HepG2 (cell line): ENCODE measurements around the gene BCAS4. TPM values are rescaled to one million over a fixed set of nuclear protein-coding genes. Genes with fewer than 3 reads are reported as not detected.

Source experiments
- EZH2 ChIP-seq: conservative IDR thresholded peaks from 2 replicates; pipeline ENCODE4 v1.6.1; 2012; ENCODE audit warnings: mild to moderate bottlenecking, low read depth, low read length, moderate library complexity
- FOXK2 ChIP-seq: fragments of 450-650 bp; IDR thresholded peaks from 2 replicates; pipeline ENCODE4 v1.6.1; 2016
- SRSF1 ChIP-seq: fragments of 200-400 bp; formaldehyde crosslinking; optimal IDR thresholded peaks from 2 replicates; pipeline ENCODE3; 2017; ENCODE audit warnings: mild to moderate bottlenecking, low read depth, low read length, moderate library complexity
- ZNF124 ChIP-seq: sonication (generic); formaldehyde crosslinking; IDR thresholded peaks from 2 replicates; pipeline ENCODE4 v1.4.0; 2020; ENCODE audit warnings: missing genetic modification reagents
- ZNF317 ChIP-seq: sonication (generic); formaldehyde crosslinking; IDR thresholded peaks from 2 replicates; pipeline ENCODE4 v1.5.0; 2020; ENCODE audit warnings: mild to moderate bottlenecking, missing genetic modification reagents
- ZNF337 ChIP-seq: sonication (generic); formaldehyde crosslinking; IDR thresholded peaks from 2 replicates; pipeline ENCODE4 v1.5.1; 2020; ENCODE audit warnings: missing genetic modification reagents, low read depth, mild to moderate bottlenecking, borderline replicate concordance
- ZNF451 ChIP-seq: sonication (generic); formaldehyde crosslinking; IDR thresholded peaks from 2 replicates; pipeline ENCODE4 v1.5.0; 2020; ENCODE audit warnings: mild to moderate bottlenecking, missing genetic modification reagents
- ZNF562 ChIP-seq: sonication (generic); formaldehyde crosslinking; IDR thresholded peaks from 2 replicates; pipeline ENCODE4 v1.8.0; 2022; ENCODE audit warnings: missing genetic modification reagents, borderline replicate concordance
- ZNF879 ChIP-seq: sonication (generic); formaldehyde crosslinking; IDR thresholded peaks from 2 replicates; pipeline ENCODE4 v1.8.1; 2023; ENCODE audit warnings: missing genetic modification reagents
- polyA plus RNA-seq, 8 experiments: library from polyadenylated mRNA; depleted of rRNA in 3 of 8; stranded (reverse) in 7 of 8; unstranded in 1 of 8; fragments of >200 nt; fragmentation: Illumina TruSeq in 4 of 8; extraction: Trizol in 4 of 8; gene quantifications; 2 replicates each; pipeline versions ENCODE4 v1.2.1 to v1.2.3, GENCODE V29; 2011 to 2016; ENCODE audit warnings: low read depth in 4 of 8, missing spikeins in 1 of 8, mixed read lengths in 1 of 8; ENCODE audit not compliant: insufficient read depth in 1 of 8
- total RNA-seq, 5 experiments: library from RNA; depleted of rRNA; stranded (reverse); fragments of >200 nt; fragmentation: Illumina TruSeq; extraction: Trizol; gene quantifications; 2 replicates each; pipeline ENCODE4 v1.2.3, GENCODE V29; 2016; ENCODE audit warnings: low read depth in 1 of 5
- TF ChIP-seq, protein P1 (sequence below): sonication (generic); formaldehyde crosslinking; IDR thresholded peaks from 2 replicates; pipeline ENCODE4 v1.8.0; 2022; ENCODE audit warnings: low read depth, missing genetic modification reagents
- TF ChIP-seq, protein P2 (sequence below): sonication (generic); formaldehyde crosslinking; IDR thresholded peaks from 2 replicates; pipeline ENCODE4 v1.8.1; 2023; ENCODE audit warnings: missing genetic modification reagents, inconsistent platforms, borderline replicate concordance
- TF ChIP-seq, protein P3 (sequence below): IDR thresholded peaks from 2 replicates; pipeline ENCODE4 v1.6.1; 2016; ENCODE audit warnings: low read depth, control low read depth
- TF ChIP-seq, protein P4 (sequence below): sonication (generic); formaldehyde crosslinking; IDR thresholded peaks from 2 replicates; pipeline ENCODE4 v1.4.0; 2020; ENCODE audit warnings: mild to moderate bottlenecking, missing genetic modification reagents
- TF ChIP-seq, protein P5 (sequence below), 2 experiments: IDR thresholded peaks; 2 replicates each; pipeline ENCODE4 v1.6.1; 2011 to 2012; ENCODE audit warnings: low read length in 2 of 2, borderline replicate concordance in 1 of 2, low read depth in 1 of 2, mild to moderate bottlenecking in 1 of 2, moderate library complexity in 1 of 2
- TF ChIP-seq, protein P6 (sequence below): sonication (generic); formaldehyde crosslinking; IDR thresholded peaks from 2 replicates; pipeline ENCODE4 v1.8.0; 2022; ENCODE audit warnings: missing genetic modification reagents, mild to moderate bottlenecking, moderate library complexity, borderline replicate concordance

The BCAS4 gene
- total and polyA plus RNA-seq, 2 of the 13 experiments (the other 11 are each of a cell fraction or from before 2014, with no cell fraction given): 7.2 to 8.0 TPM

DNA sequence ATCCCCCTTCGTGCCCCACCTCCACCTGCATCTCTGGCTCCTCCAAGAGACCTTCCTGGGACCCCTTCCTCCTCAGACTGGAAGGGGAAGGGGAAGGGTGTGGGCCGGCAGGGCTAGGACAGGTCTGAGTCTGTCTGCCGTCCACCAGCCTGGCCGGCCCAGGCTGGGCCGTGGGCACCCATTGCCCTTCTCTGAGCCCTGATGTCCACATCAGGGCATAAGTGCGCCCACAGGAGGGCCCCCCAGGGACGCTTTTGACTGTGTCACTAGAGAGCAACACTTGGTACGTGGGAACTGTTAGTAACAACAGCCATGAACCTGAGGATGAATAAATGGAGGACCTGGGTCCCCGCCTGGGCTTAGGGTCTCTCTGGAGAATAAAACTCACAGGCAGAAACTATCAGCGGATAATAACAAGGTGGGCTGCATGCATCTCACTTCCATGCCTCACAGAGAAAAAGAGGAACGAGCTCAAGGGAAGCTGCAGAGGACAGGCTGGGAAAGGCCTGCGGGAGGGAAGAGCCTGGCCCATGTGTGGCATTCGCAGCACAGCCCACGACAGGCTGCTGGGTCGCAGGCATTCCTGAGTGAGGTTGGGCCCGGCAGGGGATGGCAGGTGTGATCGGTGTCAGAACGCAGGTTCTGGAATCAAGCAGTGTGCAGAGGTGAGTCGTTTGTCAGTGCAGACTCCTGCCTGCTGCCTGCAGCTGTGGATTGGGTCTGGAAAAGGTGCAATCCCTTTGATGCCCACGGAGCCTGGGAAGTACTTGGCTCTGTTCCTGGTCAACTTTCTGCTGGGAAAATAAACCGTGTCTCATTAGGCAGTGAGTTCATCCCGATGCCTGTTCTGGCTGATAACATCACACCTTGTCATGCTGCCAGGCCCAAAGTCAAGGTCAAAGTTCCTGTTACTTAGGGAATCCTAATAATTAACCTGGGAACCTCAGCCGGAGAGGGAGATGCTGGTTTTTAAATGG is 60.9 kb downstream of the BCAS4 start (continued):
- TF ChIP-seq, protein P1, sequence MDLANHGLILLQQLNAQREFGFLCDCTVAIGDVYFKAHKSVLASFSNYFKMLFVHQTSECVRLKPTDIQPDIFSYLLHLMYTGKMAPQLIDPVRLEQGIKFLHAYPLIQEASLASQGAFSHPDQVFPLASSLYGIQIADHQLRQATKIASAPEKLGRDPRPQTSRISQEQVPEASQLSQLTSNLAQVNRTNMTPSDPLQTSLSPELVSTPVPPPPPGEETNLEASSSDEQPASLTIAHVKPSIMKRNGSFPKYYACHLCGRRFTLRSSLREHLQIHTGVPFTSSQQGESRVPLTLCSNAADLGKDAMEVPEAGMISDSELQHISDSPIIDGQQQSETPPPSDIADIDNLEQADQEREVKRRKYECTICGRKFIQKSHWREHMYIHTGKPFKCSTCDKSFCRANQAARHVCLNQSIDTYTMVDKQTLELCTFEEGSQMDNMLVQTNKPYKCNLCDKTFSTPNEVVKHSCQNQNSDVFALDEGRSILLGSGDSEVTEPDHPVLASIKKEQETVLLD: no peak
- TF ChIP-seq ZNF451 (CRISPR knock-in tag): no peak
- no peak for TF ChIP-seq ZNF317 (CRISPR knock-in tag)
- TF ChIP-seq, protein P2, sequence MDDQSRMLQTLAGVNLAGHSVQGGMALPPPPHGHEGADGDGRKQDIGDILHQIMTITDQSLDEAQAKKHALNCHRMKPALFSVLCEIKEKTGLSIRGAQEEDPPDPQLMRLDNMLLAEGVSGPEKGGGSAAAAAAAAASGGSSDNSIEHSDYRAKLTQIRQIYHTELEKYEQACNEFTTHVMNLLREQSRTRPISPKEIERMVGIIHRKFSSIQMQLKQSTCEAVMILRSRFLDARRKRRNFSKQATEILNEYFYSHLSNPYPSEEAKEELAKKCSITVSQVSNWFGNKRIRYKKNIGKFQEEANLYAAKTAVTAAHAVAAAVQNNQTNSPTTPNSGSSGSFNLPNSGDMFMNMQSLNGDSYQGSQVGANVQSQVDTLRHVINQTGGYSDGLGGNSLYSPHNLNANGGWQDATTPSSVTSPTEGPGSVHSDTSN (CRISPR knock-in tag): no peak
- no peak for TF ChIP-seq SRSF1
- TF ChIP-seq, protein P3, sequence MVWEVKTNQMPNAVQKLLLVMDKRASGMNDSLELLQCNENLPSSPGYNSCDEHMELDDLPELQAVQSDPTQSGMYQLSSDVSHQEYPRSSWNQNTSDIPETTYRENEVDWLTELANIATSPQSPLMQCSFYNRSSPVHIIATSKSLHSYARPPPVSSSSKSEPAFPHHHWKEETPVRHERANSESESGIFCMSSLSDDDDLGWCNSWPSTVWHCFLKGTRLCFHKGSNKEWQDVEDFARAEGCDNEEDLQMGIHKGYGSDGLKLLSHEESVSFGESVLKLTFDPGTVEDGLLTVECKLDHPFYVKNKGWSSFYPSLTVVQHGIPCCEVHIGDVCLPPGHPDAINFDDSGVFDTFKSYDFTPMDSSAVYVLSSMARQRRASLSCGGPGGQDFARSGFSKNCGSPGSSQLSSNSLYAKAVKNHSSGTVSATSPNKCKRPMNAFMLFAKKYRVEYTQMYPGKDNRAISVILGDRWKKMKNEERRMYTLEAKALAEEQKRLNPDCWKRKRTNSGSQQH (CRISPR knock-in tag): peak; percentile 55; the same call in 1 of the 2 replicates
- TF ChIP-seq ZNF337 (CRISPR knock-in tag): no peak
- no peak for TF ChIP-seq ZNF562
- no peak for TF ChIP-seq EZH2
- TF ChIP-seq ZNF124 (CRISPR knock-in tag): no peak
- TF ChIP-seq, protein P4, sequence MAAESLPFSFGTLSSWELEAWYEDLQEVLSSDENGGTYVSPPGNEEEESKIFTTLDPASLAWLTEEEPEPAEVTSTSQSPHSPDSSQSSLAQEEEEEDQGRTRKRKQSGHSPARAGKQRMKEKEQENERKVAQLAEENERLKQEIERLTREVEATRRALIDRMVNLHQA: no peak
- TF ChIP-seq, protein P5, sequence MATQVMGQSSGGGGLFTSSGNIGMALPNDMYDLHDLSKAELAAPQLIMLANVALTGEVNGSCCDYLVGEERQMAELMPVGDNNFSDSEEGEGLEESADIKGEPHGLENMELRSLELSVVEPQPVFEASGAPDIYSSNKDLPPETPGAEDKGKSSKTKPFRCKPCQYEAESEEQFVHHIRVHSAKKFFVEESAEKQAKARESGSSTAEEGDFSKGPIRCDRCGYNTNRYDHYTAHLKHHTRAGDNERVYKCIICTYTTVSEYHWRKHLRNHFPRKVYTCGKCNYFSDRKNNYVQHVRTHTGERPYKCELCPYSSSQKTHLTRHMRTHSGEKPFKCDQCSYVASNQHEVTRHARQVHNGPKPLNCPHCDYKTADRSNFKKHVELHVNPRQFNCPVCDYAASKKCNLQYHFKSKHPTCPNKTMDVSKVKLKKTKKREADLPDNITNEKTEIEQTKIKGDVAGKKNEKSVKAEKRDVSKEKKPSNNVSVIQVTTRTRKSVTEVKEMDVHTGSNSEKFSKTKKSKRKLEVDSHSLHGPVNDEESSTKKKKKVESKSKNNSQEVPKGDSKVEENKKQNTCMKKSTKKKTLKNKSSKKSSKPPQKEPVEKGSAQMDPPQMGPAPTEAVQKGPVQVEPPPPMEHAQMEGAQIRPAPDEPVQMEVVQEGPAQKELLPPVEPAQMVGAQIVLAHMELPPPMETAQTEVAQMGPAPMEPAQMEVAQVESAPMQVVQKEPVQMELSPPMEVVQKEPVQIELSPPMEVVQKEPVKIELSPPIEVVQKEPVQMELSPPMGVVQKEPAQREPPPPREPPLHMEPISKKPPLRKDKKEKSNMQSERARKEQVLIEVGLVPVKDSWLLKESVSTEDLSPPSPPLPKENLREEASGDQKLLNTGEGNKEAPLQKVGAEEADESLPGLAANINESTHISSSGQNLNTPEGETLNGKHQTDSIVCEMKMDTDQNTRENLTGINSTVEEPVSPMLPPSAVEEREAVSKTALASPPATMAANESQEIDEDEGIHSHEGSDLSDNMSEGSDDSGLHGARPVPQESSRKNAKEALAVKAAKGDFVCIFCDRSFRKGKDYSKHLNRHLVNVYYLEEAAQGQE (IDR thresholded peaks at IDR 0.05; ENCODE audit: borderline replicate concordance in 1 of 2, low read depth in 1 of 2, low read length in 2 of 2): no peak
- no peak for TF ChIP-seq ZNF879 (CRISPR knock-in tag)
- no peak for TF ChIP-seq FOXK2
- TF ChIP-seq, protein P6, sequence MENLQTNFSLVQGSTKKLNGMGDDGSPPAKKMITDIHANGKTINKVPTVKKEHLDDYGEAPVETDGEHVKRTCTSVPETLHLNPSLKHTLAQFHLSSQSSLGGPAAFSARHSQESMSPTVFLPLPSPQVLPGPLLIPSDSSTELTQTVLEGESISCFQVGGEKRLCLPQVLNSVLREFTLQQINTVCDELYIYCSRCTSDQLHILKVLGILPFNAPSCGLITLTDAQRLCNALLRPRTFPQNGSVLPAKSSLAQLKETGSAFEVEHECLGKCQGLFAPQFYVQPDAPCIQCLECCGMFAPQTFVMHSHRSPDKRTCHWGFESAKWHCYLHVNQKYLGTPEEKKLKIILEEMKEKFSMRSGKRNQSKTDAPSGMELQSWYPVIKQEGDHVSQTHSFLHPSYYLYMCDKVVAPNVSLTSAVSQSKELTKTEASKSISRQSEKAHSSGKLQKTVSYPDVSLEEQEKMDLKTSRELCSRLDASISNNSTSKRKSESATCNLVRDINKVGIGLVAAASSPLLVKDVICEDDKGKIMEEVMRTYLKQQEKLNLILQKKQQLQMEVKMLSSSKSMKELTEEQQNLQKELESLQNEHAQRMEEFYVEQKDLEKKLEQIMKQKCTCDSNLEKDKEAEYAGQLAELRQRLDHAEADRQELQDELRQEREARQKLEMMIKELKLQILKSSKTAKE (CRISPR knock-in tag): no peak
